GDM1 (cell line): ENCODE data around the gene YRDC.

Experiments used
- DNase-seq: peaks from one replicate; lab custom pipeline; 2025; lab: John Stamatoyannopoulos, UW

Gene YRDC, protein sequence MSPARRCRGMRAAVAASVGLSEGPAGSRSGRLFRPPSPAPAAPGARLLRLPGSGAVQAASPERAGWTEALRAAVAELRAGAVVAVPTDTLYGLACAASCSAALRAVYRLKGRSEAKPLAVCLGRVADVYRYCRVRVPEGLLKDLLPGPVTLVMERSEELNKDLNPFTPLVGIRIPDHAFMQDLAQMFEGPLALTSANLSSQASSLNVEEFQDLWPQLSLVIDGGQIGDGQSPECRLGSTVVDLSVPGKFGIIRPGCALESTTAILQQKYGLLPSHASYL

DNA sequence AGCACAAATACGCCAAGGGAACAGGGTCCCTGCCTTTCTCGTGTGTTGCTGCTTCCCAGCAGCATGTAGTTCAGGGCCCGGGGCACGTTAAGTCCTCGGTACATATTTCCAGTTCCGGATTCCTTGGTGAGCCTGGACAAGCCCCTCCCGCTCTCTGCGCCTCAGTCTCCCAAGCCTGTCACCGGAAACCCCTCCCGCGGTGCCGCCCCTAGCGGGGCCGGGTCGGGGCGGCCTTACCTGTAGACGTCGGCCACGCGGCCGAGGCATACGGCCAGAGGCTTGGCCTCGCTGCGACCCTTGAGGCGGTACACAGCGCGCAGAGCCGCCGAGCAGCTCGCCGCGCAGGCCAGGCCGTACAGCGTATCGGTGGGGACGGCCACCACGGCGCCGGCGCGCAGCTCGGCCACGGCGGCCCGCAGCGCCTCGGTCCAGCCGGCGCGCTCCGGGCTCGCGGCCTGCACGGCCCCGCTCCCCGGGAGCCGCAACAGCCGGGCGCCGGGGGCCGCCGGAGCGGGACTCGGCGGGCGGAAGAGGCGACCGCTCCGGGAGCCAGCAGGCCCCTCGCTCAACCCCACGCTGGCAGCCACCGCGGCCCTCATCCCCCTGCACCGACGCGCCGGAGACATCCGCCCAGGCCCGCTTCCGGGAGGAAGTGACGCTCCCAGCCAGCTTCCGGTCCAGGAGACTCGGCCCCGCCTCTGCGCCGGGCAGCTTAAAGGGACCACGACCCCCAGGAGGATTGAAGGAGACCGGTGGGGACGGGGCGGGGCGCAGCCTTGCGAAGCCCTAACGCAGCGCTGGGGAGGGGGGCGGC is at the start of gene YRDC, which contains the start of gene C1orf122:
Gene YRDC (minus strand): TSS at position 654 of the 814 bp plus-strand sequence. CDS start 28 bp downstream, at position 626.
Gene C1orf122 (plus strand): TSS at position 236 of the 814 bp plus-strand sequence. CDS start 615 bp downstream, outside the sequence.
- peak; percentile 85 for DNase-seq

DNA sequence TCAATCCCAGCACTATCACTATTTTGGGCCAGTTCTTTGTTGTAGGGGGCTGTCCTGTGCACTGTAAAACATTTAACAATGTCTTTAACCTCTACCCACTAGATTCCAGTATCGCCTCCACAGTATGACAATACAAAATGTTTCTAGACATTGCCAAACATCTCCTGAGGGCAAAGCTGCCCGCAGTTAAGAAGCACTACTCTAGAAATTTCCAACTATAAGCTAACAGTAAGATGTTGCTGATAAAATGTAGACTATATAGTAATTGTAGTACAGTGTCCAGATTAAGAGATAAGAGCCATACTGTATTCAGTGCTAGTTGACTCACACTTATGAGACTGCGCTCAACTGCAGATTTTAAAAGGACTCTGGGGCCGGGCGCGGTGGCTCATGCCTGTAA is 46.4 kb upstream of the YRDC start:
- no peak for DNase-seq

DNA sequence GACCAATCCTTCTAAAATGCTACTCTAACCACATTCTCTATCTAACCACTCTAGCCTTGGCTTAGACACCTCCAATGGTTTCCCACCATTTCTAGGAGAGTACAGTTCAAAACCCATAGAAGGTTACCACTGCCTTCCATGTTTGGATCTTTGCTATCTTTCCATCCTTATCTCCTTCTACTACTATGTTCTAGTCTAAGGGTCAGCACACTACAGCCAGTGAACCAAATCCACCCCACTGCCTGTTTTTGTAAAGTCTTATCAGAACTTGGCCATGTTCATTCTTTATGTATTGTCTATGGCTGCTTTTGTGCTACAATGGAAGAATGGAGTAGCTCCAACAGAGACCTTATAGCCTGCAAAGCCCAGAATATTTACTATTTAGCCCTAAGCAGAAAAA is 45.1 kb upstream of the YRDC start:
- DNase-seq: no peak

DNA sequence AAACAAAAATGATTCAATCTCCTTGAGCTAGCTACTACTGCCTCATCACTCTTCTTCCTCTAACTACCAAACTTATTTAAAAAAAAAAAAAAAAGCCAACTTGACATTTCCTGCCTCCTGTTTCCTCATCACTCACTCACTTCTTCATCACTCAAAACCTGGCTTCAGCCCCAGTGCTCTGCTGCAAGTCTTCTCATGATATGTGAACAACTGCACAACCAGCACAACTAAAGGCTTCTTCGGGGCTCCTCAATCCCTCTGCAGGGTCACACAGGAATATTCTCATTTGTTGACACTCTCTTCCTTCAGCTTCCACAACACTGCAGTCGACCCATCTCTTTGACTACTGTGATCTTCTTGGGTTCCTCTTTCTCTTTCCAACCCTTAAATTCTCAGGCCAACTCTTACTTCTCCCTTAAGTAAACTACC is 43.8 kb upstream of the YRDC start:
- DNase-seq: peak; percentile 6

DNA sequence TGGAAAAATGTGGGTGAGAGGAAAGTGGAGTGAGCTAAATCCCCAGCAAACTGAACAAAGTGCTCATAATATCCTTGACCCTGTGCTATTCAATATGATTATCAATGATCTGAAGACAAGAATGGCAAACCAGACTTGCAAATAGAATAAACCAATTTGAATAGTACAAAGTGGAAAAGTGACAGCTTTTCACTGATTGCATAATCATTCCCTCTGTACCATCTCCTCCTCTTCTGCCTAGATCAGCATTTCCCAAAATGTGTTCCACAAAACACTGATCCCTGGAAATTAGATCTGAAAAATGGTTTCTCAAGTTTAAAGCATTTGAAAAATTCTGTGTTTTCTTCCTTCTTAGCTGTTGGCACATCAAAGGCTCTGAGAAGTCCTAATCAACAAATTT is 43.3 kb upstream of the YRDC start:
- DNase-seq: no peak

DNA sequence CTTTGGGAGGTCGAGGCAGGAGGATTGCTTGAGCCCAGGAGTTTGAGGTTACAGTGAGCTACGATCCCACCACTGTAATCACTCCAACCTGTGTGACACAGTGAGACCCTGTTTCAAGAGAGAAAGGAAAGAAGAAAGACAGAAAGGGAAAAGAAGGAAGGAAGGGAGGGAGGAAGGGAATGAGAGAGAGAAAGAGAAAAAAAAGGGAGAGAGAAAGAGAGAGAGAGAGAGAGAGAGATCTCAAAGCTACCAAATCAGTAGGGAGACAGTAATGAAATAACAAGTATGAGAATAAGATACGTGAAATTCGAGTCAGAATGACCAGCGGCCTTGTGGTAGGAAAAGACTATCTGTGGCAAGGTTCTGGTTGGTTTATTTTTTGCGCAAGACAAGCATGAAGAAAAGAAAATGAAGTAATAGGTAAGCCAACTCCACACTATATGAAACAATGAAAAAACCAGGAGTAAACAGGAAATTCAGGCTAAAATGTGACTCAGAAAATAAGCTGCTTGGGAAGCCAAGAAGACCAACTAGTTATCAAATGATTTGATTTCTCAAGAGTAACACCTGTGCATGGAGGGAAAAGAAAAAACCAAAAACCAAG is 42.4 kb upstream of the YRDC start:
- DNase-seq: no peak

DNA sequence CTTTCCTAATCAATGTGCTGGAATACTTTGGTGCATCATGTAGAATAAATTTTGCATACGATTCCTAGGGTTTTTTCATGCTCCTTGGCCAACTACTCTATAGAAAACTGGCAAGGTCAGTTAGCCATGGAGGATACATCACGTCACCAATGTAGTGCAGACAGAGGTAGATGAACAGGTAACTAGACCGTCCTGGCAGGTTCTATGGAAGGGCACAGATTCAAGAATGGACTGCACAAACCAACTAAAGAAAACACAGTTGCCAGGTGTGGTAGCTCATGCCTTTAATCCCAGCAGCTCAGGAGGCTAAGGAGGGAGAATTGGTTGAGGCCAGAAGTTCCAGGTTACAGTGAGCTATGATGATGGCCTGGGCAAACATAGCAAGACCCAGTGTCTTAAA is 41.5 kb upstream of the YRDC start:
- DNase-seq: no peak

DNA sequence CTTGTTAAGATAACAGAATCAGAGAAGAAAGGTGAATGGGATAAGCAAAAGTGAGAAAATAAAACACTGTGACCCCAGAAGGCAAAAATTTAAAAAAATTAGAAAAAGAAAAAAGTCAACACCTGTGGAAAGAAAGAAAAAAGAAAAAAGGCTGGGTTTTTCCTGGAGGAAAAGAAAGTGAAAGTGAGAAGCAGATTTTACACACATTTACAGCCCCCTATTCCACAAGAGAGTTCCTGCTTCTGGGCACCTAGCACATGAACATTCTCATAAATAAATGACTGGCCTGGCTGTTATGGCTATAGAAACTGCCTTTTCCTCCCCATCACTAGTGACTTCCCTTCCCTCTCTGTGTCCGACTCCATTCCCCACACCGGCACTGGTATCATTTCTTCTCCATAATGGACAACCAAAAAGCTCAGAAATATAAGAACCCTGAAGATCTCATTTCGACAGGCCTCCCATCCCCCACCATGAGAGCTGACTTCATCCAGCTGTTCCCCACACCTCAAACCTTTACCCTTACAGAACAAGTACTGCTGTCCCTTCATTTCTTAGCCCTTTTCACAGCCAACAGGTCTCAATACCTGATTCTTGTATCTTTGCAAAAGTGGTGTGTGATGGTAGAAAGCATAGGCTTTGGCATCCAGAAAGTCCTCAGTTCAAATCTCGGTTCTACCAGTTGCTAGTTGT is 38.8 kb upstream of the YRDC start:
- DNase-seq: no peak

DNA sequence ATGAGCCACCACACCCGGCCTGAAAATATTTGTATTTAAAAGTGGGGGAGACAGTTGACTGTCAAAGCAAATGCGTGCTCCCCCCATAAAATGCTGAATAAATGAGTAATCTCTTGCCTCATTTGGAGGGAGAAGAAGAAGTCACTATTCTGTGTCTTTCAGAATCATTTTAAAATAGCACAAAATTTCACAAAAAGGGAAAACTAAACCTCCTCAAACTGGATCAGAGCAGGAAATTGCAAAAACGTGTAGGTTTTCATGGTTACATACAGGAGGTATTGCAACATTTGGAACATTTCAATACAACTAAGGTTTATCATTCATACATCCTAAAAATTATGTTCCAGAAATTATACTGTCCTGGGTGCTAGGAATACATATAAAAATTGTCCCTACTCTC is 37.8 kb upstream of the YRDC start:
- no peak for DNase-seq

DNA sequence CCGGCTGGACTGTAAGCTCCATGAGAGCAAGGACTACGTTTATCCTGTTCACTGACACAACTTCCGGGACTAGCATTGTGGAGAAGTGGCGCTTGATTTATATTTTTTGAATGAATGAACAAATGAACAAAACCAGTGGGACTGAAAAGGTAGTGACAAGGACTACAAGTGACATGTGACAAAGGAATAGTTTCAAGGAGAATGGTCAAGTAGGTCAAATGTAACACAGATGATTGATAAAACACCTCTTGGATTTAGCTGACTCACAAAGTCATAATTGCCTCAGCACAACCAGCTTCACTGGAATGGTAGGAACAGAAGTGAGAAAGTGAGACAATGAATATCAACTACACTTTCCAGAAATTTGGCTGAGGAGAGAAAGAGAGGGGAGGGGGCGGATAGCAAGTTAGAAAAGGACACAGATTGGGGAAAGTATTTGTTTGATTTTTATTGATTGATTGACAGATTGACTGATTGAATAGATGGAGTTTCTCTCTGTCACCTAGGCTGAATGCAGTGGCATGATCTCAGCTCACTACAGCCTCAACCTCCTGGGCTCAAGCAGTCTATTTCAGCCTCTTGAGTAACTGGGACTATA is 37.1 kb upstream of the YRDC start:
- no peak for DNase-seq

DNA sequence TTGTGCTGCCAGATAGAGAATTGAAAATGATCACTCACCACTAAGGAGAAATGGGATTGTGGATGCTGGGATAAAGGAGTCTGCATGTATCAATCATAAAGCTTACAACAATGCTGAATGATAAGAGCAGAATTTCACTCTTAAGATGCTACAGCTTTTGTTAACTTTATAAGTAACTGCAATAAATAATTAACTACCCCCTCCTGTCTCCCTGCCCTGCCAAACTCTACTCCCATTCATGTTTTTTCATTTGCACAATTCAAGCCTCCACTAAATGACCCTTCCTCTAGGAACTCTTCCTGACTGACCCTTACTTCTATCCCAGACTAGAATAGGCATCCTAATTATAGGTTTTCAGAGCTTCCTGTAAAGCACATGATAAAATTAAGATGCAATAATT is 36.5 kb upstream of the YRDC start:
- DNase-seq: no peak

DNA sequence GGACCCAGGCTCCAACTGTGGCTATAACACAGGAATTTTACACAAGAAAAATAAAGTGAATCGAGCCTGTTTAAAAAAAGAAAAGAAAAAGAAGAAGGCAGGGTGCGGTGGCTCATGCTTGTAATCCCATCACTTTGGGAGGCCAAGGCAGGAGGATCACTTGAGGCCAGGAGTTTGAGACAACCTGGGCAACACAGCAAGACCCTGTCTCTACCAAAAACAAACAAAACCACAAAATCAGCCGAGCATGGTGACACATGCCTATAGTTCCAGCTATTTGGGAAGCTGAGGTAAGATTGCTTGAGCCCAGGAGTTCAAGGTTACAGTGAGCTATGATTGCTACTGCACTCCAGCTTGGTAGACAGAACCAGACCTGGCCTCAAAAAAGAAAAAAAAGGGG is 33.6 kb upstream of the YRDC start:
- DNase-seq: no peak

DNA sequence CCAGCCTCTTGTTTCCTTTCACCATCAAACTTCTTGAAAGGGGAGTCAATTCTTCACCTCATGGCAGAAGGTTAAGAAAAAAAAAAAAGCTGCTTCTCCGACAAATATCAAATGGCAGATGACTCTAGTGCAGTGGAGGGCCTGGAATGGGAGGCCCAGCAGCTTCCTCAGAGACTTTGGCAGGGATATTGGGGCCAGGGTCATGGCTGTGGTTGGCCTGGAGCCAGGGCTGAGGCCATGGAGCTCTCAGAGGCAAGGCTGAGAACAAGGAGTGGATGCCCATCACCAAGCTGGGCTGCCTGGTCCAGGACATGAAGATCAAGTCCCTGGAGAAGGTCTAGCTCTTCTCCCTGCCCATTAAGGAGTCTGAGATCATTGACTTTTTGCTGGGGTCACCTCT is 32.7 kb upstream of the YRDC start:
- DNase-seq: no peak

DNA sequence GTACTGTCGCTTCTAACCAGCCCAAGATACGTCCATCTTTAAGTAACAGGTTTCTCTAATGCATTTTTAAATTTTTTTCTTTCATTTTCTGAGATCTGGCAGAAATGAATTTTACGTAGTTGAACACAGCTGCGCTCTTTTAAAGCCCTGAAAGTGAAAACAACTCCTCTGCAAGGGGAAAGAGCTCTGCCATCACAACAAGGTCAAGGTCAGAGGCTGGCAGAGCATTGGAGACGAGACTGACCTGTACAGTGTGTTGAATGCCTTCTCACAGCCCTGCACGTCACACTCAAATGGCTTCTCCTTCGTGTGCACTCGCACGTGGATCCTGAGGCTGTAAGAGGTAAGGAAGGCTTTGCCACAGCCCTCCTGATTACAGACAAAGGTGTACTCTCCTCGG is 31.7 kb upstream of the YRDC start:
- no peak for DNase-seq

DNA sequence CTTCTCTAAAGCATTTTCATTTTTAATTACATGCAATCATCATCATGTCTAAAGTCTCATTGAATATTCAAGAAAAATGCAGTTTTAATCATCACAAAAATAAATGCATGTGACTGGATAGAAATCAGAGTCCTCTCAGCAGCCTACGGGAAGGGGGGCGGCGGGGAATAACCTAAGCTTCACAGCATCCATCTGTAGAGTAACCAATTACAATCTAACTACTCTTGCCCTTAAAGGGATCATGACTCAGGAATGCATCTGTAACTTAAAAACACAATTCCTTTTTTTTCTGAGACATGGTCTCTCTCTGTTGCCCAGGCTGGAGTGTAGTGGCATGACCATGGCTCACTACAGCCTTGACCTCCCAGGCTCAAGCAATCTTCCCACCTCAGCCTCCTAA is 28.8 kb upstream of the YRDC start:
- DNase-seq: no peak

DNA sequence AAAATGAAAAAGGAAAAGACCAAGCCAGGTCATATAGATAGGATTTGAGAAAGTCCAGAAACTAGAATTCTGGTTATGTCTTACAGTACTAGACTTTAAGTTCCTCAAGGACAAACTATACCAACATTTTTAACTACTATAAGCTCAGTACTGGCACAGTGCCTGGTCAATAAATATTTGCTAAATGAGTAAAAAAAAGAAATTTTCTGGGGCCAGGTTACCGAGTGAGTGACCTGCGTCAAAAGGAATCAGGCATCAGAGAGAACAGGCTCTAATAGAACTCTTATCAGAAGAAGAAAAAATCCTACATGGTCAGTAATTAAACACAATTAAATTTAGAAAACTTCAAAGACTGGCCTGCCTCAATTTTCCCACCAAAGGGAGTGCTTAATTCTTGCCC is 23.8 kb upstream of the YRDC start:
- no peak for DNase-seq

DNA sequence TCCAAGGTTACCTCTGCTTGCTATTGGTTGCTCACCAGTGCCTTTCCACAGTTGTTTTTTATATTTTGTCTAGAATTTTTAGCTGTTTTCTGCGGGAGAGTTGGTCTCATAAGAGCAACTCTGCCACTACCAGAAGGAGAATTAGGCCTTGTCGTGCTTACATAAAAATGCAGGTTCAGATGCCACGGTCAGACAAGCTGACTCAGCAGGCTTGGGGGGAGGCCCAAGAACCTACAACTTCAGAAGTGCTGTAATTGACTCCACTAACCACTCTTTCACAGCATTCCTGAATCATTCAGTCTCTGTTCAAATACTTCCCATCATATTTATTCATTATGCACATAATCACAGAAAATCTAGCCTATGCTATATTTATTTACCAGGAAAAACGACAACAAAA is 23.1 kb upstream of the YRDC start:
- DNase-seq: no peak

DNA sequence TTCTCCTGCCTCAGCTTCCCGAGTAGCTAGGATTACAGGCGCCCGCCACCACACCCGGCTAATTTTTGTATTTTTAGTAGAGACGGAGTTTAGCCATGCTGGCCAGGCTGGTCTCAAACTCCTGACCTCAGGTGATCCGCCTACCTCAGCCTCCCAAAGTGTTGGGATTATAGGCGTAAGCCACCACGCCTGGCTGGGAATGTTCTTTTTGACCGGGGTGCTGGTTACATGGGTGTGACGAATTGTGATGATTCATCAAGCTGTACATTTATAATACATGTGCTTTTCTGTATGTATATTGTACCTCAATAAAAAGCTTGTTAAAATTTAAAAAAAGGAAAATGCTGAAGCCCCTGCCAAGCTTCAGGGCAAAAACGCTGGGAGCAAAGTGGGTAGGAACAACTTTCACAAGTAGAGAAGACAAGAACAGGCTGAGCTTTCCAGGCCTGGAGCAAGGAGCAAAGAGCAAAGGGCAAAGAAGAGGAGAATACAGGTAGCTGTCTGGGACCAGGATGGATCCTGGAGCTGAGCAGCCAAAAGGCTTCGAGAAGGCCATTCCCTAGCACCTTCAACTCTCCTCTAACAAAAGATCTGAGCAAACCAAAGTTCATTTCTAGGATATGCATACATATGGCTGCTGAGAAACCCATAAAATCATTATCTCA is 20.5 kb upstream of the YRDC start:
- no peak for DNase-seq

DNA sequence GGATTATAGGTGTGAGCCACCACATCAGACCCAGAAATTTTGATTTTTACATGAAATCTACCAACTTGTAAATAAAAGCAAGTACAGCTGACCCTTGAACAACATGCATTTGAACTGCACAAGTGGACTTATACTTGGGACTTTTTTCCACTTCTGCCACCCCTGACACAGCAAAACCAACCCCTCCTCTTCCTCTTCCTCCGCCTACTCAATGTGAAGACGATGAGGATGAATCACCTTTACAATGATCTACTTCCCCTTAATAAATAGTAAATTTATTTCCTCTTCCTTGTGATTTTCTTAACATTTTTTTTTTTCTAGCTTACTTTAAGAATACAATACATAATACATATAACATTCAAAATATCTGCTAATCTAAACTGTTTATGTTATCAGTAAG is 17.5 kb upstream of the YRDC start:
- DNase-seq: no peak

DNA sequence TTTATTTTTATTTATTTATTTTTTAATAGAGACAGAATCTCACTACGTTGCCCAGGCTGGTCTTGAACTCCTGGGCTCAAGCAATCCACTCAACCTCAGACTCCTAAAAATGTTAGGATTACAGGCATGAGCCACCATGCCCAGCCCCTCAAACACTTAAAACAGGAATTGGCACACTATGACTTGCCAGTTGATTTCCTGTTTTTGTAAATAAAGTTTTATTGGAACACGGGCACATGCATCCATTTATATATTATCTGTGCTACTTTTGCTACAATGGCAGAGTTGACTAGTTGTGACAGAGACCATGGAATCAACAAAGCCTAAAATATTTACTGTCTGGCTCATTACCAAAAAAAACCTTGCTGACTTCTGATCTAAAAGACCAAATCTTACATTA is 16.0 kb upstream of the YRDC start:
- DNase-seq: no peak
